NCI-H2171 treated with DMSO at 0.1 percent for 48 hours (cell line): ENCODE results near the gene MBP.
"Not testable (repeated sequence)": the region's sequence is repeated elsewhere in the genome, so short reads cannot be mapped to it uniquely, and the experiment has no call there.

Experiments used
- DNase-seq: peaks from one replicate; lab custom pipeline; 2025; lab: John Stamatoyannopoulos, UW

MBP gene

DNA sequence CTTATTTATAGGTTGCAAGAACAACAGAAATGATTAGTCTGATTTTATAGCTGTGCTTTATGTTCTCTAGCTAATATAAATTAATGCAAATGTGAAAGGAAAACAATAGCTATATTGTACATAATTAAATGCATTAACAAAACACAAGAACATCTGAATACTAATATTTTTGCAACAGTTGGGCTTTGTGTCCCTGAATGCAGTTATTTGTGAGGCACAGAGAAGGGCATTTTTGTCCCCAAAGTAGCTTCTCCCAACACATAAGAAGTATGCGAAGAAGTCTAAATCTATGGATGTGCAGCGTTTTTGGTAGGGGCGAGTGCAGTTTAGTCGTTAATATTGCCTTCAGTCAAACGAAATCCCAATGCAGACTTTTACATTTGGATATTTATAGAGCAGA, 110.0 kb downstream of the MBP start:
- DNase-seq = no peak

- no peak for DNase-seq
These were observed 110.5 kb downstream of the MBP start for GRCh38 chr18:77022116-77022515.

- not testable (repeated sequence) for DNase-seq
These were observed 111.1 kb downstream of the MBP start for GRCh38 chr18:77021478-77021877.

DNA sequence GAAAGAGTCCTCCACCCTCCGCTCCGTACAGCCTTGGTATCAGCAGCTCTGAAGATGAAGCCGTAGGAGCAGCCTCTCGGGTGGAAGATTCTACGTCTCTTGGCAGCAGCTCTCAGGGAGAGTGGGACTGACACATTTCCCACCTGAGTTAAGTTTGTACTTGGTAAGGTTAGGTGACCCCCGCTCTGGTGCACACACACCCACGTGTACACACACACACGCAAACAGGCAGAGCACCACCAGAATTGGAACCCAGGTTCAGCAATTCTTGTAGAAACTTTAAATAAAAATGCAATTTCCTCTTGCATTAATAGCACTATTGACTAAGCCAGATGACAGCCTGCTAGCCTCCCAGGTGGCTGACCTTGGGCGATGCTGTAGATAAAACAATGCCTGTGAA, 111.5 kb downstream of the MBP start:
- DNase-seq = no peak

DNA sequence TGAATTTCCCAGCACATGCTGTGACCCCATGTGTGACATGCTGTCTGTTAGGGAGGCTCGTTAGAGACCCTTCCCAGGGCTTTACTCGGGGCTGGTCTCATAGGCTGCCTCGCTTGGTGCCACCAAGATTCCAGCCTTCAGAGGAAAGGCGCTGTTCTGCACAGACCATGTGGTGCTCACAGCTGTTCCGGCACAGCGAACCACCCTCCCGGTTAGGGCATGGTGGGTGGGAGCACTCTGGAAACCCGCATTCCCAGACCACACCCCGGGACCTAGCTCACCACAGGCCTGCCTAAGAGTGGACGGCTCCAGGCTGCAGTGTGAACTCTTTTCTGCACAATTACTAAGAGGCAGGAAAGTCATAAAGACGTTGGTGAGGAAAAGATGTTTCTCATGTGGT, 112.0 kb downstream of the MBP start:
- DNase-seq = no peak

GRCh38 chr18:77019641-77020040, 112.9 kb downstream of the MBP start:
- no peak for DNase-seq

DNA sequence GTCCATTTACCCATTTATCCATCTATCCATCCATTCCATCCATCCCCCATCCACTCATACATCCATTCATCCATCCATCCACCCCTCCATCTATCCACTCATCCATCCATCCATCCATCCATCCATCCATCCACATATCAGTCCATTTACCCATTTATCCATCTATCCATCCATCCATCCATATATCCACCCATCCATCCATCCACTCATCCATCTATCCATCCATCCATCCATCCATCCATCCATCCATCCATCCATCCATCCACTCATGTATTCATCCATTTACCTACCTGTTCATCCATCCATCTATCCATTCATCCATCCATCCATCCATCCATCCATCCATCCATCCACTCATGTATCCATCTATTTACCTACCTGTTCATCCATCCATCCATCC, 113.9 kb downstream of the MBP start:
- DNase-seq = not testable (repeated sequence)

DNA sequence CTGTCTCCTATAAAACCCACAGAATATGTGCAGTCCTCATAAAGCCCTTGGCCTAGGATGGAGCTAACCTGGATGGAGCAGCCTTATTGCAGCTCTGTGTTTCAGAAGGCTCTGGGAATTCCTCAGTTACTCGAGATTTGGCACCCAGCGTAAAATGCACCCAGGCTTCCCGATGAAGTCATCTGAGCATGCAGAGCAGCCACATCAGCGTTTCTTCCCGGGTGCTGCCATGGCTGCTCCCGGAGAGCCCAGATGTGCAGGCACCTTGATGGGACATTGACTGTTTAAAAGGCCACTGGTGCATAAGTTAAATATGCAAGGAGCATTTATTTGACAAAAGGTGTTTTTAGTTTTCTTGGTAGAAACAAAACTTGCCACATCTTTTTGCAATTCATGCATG, 115.2 kb downstream of the MBP start:
- no peak for DNase-seq

- no peak for DNase-seq
These were observed 115.6 kb downstream of the MBP start for GRCh38 chr18:77016936-77017335.

DNA sequence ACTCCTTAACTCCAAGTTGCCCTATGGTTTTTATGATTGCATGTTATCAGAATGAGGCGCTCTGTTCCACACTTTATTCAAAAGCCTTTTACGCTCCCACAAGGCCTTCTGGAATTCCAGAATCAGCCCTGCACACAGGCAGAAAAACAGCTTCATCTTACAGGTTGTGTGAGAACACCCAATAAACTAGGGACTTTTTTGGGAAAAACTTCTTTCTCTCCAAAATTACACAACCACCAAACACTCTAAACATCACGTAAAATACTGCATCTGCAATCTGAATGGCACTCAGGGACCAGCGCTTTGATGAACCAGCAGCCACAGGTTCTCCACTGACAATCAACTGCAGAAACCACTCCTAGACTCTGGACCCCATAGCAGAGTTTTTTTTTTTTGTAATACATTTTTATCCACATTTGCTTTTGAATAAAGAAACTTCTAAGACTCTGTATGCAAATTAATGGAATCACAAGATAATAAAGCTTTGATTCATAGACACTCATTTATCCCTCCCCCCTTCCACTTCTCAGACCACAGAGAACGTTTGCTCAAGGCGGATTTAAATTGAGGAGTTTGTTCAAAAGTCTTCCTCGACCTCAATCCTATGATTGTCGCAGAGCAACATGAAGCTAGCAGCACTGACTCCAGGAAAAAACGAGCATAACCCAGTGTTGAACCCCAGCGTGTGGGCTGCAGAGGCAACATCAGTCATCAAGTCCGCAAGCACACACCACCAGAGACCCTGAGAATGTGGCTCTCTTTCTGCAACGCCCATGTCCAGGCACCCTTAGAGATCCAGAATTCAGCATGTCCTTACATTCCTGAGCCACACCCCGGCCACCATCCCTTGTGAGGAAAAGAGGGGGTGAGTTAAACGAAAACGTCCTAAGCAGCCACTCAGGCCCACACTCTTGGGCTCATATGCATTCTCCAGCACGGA, 116.5 kb downstream of the MBP start:
- no peak for DNase-seq

- DNase-seq = no peak
These were observed 117.4 kb downstream of the MBP start for GRCh38 chr18:77015169-77015568.

GRCh38 chr18:77014538-77014937, 118.0 kb downstream of the MBP start:
- no peak for DNase-seq

GRCh38 chr18:77013811-77014521, 118.6 kb downstream of the MBP start:
- DNase-seq = no peak

DNA sequence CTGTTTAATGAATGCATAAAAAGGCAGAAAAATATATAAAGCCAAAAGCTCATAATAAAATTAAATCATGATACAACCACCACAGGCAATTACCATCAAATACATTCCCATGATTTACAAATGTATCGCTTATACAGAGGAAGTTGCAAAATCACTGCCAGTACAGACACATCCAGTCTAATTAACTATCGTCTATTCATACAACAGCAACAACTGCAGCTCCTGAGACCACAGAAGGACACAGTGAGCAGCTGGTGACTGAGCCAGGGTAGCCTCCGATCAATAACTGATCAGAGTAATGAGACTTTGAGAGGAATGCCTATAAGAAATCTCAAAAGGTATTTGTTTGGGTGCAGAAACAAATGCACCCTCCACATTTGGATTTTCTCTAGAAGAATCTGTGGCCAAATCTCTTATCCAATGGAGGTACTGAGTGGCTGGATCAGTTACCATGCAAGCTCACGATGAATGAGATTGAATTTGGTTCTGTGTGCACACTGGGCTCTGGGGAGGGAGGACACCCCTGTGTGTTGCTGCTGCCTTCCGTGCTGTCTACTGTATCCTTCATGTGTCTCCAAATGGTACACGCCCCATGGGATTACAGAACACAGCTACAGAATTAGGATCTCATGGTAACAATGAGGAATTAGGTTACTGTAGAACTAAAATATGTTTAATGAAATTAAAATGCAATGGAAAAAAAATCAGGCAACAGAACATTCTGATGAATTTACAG, 119.6 kb downstream of the MBP start:
- no peak for DNase-seq

DNA sequence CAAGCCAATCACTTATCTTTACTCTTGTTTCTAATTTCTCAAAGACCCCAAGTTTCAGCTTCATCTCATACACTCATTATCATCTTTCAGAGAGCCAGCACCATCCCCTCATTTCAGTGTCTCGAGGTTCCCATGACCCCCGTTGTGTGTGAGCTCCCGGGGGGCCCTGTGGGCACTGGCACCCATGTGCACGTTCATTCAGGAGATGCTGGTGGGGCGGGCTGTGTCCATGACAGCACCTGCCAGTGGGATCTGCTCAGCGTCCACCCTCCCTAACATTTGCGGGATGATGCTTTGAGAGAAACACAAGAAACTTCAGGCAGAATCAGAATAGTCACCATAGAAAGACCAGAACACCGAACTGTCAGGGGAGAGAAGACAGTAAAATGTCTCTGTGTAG, 120.5 kb downstream of the MBP start:
- no peak for DNase-seq

DNA sequence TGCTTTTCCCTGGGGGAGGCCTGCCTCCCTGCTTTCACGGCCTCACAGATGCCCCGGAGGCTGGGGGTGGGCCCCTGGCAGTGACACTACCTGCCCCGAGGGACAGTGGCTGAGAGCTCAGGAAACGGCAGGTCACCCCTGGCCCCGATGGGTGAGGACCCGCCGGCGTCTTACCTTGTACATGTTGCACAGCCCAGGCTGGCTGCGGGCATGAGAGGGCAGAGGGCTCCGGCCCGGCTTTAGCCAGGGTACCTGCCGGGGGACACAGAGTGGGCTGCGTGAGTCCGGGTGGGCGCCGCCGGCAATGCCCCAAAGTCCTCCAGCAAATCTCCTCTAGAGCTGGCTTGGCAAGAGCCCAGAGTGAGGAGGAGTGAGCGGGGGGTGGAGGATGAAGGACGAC, 122.9 kb downstream of the MBP start:
- no peak for DNase-seq

GRCh38 chr18:77008576-77009315, 123.8 kb downstream of the MBP start:
- no peak for DNase-seq

DNA sequence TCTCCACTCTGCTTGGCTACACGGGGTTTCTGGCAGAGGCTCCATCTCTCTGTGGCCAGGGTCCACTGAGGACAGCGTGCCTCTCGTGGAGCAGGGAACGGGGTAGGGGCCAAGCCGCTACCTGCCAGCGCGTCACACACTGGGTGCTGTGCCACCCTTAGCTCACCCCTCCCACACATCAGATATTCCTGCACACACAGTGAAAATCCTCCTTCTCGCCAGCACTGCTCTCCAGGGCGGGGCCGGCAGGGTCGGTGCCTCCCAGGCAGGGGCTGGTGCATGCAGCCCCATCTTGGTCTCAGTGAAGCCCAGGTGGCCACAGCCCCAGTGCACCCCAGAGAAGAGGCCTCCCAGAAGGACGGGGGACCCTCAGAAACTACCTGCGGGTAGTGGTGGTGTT, 124.6 kb downstream of the MBP start:
- no peak for DNase-seq

- no peak for DNase-seq
These were observed 125.3 kb downstream of the MBP start for GRCh38 chr18:77007251-77007650.

DNA sequence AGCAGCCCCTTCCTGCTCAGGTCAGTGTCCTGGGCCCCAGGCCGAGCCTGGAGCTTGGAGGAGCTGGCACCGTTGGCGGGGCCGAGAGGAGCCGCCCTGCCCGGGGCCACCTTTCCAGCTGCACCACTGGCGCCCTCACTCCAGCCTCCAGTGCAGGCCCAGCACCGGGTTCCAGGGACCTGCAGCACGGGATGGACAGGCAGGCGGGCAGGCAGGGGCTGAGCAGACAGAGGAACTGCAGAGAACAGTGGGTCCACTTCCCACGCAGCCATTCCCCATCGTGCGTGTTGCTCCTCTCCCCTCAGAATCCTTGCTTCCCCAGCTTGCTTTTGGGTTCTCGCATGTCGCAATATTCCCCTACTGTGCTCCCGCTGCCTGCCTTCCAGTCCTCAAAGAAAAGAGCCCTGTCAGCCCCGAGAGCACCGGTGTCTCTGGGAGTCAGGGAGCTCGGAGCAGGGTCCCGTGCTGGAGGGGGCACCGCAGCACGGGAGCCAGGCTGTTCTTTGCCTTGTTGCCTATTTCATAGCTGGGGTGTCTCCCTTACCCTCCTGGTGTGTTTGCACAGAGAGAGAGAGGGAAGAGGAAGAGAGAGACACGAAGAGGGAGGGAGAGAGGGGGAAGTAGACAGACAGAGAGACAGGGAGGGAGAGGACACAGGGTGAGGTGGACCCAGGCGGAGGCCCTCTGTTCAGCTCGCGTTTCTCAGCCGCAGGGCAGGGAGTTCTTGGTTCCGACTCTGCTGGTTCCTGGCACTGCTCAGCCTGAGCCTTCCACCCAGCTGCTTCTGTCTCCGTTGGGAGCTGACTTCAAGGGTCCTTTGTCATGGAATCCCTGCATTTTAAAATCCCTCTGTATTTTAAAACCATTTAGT, 126.0 kb downstream of the MBP start:
- no peak for DNase-seq

DNA sequence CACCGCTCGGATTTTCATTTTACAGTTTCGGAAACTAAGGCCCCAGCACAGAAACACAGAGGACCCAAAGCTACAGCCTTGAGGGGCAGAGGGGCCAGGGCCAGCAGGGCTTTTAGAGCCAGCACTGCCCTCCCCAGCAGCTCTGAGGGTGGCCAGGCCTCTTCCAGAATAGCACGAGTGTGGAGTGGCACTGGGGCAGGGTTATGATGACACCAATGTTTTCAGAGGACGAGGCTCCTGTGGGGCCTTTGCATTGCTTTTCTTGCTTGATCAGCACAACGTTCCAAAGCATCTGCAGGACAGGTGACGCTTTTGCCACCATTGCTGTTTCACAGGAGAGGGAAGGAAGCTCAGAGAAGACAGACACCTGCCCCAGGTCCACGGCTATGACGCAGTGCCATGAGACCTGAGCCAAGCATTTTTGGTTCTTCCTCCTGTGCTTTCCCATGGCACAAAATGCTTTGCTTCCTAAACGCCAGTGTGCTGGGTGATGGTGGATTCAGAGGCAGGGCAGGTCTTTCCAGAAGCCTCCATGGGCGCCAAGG, 126.9 kb downstream of the MBP start:
- DNase-seq = no peak
